SIG-M5 (cell line): ENCODE measurements around the gene KRT79.

Source experiments
- DNase-seq: peaks from one replicate; lab custom pipeline; 2025; lab: John Stamatoyannopoulos, UW

Gene KRT79

DNA sequence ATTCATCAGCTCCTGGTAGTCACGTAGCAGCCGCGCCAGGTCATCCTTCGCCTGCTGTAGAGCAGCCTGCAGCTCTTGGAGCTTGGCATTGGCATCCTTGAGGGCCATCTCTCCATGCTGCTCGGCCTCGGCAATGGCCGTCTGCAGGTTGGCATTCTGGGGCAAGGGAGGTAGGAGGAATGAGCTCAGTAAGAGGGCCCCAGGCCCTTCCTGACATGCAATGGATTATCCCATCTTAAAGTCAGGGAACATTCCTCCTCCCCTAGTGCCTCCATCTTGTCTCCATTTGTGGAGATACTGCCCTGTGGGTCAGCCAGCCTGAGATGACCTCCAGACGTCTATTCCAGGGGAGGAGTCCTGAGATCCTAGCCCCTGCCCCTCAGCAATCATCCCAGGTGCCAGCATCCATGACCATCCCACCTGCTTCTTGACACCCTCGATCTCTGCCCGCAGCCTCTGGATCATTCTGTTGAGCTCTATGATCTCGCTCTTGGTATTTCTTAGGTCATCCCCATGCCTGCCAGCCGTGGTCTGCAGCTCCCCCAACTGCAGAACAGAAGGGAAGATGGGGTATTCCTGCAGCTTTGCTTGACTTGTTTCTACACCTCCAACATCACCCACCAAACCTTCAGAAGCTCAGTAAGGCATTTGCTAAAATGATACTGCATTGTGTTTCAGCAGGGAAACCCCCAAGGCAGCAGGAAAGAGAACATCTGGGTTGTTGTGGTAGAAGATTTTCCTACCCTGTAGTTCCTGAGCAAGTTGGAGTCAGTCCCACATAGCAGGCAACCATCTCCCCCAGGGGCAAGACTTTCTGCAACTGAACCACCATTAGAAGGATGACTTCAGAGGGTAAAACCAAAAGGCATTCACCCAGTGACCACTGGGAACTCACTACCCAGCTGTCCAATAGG, 42.6 kb downstream of the KRT79 start:
- no peak for DNase-seq

- no peak for DNase-seq
Observed at GRCh38 chr12:52790427-52791270, 43.5 kb downstream of the KRT79 start.

DNA sequence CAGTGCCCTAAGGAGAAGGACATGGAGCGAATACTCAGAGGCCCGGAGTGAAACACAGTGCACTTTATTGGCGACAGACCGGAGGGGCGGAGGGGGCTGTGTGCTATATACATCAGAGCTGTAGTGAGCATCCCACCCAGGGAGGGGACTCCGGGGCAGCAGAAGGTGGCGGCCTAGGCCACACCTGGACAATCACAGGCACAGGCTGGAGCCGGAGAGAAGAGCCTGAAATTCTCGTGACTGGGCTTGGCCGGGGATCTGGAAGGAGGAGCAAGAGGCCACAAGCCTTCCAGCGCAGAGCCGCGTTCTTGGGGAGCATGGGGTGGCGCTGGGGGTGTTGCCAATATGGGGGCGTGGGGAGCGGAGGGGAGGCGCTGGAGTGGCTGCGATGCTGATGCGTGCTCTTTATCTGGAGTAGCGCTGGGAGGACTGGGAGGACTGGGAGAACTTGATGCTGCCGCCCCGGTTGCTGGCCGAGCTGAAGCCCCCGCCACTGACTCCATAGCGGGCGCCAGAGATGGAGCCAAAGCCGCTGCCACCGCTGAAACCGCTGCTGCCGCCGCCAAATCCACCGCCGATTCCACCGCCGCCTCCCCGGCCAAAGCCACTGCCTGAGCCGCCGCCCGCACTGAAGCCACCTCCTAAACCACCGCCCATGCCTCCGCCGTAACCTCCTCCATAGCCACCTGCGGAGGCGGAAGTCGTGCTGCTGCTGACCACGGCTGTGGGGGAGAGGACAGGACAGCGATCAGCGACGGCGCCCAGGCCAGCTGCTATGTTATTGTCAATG, 44.3 kb downstream of the KRT79 start:
- no peak for DNase-seq

GRCh38 chr12:52788876-52789636, 45.1 kb downstream of the KRT79 start:
- DNase-seq = no peak

- DNase-seq = no peak
Observed at GRCh38 chr12:52788192-52788875, 45.8 kb downstream of the KRT79 start.

GRCh38 chr12:52787324-52788191, 46.6 kb downstream of the KRT79 start:
- no peak for DNase-seq

- no peak for DNase-seq
Observed at GRCh38 chr12:52784909-52785308, 49.2 kb downstream of the KRT79 start.

DNA sequence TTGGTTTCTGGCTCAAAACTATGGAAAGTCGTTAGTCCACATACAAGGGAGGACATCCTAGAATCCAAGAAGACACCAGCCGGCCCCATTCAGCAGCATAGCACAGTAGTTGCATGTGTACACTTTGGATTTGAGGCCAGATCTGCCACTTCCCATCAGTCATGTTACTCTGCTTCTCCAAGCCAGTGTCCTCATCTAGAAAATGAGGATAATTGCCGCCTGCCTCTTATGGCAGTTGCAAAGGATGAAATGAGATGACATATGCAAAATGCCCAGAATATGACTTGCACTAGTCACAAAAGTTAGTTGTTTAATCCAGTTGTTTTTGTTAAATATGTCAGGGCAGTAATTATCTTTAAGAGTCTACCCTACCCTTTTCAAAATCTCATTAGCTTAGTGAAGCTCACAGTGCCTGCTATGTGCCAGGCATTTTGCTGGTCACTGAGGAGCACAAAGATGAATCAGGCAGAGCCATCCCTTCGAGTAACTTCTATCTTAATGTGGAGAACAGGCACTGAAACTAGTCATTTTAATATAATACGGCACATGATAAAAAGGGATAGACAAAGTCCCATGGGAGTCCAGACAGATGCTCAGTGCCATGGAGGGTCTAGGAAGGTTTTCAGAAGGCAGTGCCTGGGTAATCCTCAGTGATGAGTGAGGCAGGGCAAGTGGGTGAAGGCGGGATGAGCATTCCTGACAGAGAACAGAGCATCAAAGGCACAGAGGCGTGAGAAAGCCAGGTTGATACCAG, 50.4 kb downstream of the KRT79 start:
- DNase-seq = no peak

DNA sequence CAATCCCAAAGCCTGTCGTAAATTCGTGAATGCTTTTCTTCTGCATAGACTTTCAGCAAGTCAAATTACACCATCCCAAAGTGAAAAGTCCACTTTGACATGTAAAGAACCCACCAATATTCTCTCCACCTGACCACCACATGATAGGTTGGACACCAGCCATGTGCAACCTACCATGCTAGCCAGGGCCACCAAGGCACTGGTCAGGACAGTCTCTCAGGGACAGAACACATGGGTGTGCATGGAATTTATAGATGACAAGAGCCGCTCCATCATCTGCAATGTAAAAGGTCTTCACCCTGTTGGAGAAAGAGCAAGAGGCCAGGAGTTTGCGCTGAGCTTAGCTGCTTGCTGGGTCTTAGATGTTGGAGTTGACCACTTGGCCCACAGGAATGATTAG, 51.6 kb downstream of the KRT79 start:
- DNase-seq = no peak

- no peak for DNase-seq
Observed at GRCh38 chr12:52781399-52782082, 52.6 kb downstream of the KRT79 start.

- no peak for DNase-seq
Observed at GRCh38 chr12:52779914-52780313, 54.2 kb downstream of the KRT79 start.

DNA sequence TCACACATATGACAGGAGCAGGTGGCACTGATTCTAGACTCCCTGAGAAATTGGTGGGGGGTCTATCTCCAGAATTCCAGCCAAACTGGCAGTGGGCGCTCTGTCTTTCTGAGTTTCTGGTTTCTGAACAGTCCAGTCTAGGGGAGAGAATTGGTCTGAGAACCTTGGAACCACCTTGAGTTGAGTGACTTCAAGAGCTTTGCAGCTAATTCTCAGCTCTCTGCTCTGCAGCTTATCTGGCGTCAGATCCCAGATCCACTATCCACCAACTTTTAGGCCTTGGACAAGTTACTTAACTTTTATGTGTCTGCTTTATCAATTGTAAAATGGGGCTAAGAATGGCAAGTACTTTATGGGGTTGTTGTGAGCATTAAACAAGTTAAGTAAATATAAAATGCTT, 55.3 kb downstream of the KRT79 start:
- DNase-seq = no peak

DNA sequence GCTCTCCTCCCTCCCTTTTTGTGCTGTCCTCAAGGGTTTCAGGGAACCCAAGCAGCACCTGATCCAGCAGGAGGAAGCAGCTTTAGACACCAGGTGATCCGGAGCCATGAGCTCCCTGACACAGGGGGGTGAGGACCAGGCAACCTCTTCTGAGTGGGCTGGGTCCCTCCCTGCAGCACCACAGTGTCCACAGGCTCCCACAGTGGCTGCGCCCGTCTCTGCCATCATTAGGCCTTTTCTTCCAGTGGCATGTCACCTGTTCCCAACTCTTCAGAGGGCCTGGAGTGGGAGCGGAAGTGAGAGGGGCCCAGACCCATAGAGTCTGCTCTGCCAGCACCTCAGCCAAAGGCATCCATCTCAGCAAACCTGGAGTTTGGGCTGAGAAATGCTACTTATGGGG, 56.5 kb downstream of the KRT79 start:
- no peak for DNase-seq

DNA sequence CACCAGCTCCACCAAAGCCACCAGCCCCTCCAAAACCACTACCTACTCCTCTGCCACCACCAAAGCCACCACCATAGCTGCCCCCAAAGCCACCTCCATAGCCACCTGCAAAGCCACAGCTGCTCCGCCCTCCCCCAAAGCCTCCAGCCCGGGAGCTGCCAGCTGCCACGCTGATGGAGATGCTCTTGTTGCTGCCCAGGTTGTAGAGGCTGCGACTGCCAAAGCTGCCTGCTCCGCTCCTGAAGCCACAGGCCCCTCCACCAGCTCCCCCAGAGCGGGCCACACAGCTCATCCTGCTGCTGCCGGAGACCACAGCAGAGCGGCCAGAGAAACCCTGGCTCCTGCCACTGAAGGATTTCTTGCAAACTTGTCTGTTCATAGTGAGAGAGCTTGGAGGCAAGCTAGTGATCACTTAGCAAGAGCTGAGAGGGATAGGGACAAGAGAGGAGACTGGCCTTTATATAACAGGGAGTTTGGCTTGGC, 57.2 kb downstream of the KRT79 start, which contains the start of gene KRT76:
Gene KRT76 (minus strand): TSS at position 433 of the 483 bp plus-strand sequence. CDS start 54 bp downstream, at position 379.
- no peak for DNase-seq

DNA sequence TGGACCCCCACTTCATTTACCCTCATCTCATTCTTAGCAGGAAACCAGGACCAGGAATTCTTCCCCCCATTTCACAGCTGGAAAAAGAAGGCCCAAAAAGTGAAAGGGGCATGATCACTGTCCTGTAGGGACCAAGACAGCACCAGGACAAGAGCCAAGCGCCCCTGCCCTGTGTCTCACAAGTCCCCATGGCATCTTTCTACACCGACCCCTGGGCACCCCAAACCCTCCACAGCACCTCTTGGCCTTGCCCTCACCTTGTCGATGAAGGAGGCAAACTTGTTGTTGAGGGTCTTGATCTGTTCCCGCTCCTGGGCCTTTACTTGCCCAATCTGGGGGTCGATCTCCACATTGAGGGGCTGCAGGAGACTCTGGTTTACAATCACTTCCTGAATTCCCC, 57.7 kb downstream of the KRT79 start:
- no peak for DNase-seq

- no peak for DNase-seq
Observed at GRCh38 chr12:52774629-52775250, 59.4 kb downstream of the KRT79 start.

DNA sequence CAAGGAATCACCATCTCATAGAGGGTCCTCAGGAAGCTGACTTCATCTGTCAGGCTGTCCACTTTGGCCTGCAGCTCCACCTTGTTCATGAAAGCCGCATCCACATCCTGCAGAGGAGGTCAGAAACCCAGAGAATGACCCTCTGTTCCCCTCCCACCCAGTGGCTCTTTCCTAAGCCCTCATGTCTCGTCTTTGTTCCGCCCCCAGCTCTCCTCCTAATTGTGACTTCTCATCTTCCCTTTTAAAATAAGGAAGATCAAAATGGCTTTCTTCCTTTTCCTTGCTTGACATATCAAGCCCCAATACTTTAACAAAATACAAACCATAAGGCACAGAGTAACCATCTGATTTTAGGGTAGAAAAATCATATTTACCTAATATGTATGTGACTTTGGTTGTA, 61.3 kb downstream of the KRT79 start:
- DNase-seq = no peak

- DNase-seq = no peak
Observed at GRCh38 chr12:52772188-52772587, 61.9 kb downstream of the KRT79 start.
